ENCODE data around the gene PLXND1.
"Not testable (repeated sequence)": the region's sequence is repeated elsewhere in the genome, so short reads cannot be mapped to it uniquely, and the experiment has no call there.

PLXND1 gene

GRCh38 chr3:129545951-129546350 lies 60.5 kb downstream of the PLXND1 start:
- DNase-seq, result not testable (repeated sequence)

- no peak for DNase-seq
Observed at GRCh38 chr3:129543999-129544398, 62.5 kb downstream of the PLXND1 start.

DNA sequence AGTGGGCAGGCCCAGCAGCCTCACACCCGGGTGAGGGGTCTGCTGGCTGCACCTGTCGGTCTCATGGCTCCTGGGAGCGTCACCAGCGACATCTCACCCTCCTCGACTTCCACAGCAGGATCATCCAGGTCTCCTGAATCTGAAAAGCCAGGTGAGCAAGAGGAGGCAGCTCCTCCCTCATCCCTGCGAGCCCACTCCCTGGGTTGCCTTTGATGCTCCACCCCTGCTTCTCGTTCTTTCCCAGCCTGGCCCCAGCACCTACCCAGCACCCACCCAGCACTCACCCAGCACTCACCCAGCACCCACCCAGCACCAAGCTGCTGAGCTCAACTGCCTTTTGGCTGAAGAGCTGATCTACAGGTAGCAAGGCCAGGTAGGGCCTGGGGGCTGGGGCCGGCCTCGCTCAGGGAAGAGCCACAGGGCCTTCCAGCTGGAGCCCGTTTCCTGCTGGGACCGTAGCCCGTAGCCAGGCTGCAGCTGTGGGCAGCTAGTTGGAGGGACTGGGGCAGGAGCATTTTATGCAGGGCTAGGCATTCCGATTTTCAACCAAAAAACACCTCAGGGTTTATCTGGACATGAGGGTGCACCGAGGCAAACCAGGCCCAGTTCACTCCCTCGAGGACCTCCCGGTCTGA lies 63.2 kb downstream of the PLXND1 start, which contains the start of gene H1-8:
TSS of gene H1-8 (plus strand) at position 20 of the 635 bp plus-strand sequence. CDS start at position 64, 44 bp downstream.
- no peak for DNase-seq

GRCh38 chr3:129542747-129543146 lies 63.7 kb downstream of the PLXND1 start:
- no peak for DNase-seq

- no peak for DNase-seq
Observed at GRCh38 chr3:129540776-129541516, 65.5 kb downstream of the PLXND1 start.

DNA sequence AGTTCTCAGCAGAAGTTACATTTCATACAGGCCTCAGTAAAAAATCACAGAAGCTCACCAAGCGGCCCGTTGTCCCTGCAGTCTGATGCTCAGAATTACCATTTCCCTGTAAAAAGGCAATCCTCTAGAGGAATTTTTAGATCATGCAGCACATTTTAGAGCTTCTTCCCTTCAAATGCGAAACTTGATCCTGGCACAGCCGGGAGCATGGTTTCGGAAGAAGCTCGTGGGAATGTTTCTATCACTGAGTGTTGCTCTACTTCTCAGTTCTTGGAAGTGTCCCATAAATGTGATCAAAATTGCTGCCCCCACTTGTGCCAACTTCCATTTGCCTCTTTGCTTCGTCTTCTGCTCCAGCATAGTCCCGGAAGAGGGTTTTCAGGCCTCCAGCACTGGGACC lies 67.3 kb downstream of the PLXND1 start:
- no peak for DNase-seq

DNA sequence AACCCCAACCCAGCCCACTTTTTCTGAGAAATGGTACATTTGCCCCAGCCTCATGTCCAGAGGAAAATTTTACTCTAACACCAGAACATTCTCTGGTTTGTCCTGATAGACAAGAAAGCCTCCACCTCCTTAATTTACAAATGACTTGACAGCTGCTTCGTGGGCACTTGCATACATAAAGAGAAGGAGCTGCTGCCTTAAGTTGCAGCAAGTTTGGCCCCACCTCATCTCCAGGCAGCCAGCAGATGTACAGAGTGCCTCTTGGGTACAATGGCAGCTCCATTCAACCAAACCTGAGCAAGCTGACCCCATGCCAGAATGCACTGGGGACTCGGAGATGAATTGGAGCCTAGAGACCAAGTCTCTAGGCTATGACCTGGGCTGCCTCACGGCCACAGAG lies 69.7 kb downstream of the PLXND1 start:
- DNase-seq, result no peak

GRCh38 chr3:129536374-129536667 lies 70.2 kb downstream of the PLXND1 start:
- DNase-seq, result no peak

DNA sequence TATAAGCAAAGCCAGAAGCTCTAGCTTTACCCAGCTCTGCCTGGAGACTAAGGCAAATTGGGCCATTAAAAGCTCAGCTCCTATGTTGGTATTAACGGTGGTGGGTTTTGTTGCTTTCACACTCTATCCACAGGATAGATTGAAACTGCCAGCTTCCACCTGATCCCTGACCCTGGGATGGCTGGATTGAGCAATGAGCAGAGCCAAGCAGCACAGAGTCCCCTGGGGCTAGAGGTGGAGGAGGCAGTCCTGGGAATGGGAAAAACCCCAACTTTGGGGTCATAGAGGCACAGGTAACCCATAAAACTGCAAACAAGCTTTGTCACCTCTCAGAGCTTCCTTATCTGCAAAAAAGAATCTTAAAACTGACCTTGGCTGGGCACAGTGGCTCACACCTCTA lies 71.4 kb downstream of the PLXND1 start:
- DNase-seq, result no peak

- DNase-seq, result no peak
Observed at GRCh38 chr3:129534428-129535027, 71.9 kb downstream of the PLXND1 start.

DNA sequence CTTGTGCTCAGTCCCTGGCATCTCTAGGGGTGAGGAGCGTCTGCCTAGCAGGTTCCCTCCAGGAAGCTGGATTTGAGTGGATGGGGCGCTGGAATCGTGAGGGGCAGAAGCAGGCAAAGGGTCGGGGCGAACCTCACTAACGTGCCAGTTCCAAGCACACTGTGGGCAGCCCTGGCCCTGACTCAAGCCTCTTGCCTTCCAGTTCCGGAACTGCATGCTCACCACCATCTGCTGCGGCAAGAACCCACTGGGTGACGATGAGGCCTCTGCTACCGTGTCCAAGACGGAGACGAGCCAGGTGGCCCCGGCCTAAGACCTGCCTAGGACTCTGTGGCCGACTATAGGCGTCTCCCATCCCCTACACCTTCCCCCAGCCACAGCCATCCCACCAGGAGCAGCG lies 73.1 kb downstream of the PLXND1 start:
- DNase-seq, result no peak

- DNase-seq, result no peak
Observed at GRCh38 chr3:129532261-129532660, 74.2 kb downstream of the PLXND1 start.

DNA sequence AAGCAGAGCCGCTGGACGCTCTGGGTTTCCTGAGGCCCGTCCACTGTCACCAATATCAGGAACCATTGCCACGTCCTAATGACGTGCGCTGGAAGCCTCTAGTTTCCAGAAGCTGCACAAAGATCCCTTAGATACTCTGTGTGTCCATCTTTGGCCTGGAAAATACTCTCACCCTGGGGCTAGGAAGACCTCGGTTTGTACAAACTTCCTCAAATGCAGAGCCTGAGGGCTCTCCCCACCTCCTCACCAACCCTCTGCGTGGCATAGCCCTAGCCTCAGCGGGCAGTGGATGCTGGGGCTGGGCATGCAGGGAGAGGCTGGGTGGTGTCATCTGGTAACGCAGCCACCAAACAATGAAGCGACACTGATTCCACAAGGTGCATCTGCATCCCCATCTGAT lies 74.8 kb downstream of the PLXND1 start:
- DNase-seq, result no peak

DNA sequence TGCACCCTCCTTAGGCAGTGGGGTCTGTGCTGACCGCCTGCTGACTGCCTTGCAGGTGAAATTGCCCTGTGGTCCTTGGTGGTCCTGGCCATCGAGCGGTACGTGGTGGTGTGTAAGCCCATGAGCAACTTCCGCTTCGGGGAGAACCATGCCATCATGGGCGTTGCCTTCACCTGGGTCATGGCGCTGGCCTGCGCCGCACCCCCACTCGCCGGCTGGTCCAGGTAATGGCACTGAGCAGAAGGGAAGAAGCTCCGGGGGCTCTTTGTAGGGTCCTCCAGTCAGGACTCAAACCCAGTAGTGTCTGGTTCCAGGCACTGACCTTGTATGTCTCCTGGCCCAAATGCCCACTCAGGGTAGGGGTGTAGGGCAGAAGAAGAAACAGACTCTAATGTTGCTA lies 75.7 kb downstream of the PLXND1 start:
- DNase-seq, result no peak

DNA sequence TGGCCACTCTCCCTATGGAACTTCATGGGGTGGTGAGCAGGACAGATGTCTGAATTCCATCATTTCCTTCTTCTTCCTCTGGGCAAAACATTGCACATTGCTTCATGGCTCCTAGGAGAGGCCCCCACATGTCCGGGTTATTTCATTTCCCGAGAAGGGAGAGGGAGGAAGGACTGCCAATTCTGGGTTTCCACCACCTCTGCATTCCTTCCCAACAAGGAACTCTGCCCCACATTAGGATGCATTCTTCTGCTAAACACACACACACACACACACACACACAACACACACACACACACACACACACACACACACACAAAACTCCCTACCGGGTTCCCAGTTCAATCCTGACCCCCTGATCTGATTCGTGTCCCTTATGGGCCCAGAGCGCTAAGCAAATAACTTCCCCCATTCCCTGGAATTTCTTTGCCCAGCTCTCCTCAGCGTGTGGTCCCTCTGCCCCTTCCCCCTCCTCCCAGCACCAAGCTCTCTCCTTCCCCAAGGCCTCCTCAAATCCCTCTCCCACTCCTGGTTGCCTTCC lies 76.2 kb downstream of the PLXND1 start:
- no peak for DNase-seq

GRCh38 chr3:129529436-129530210 lies 76.9 kb downstream of the PLXND1 start:
- DNase-seq, result no peak

- DNase-seq, result no peak
Observed at GRCh38 chr3:129528589-129529100, 77.8 kb downstream of the PLXND1 start, which contains the start of gene RHO. Gene RHO, plus strand, starts transcription at chr3:129528639. Its CDS starts 95 bp downstream, at chr3:129528734.

GRCh38 chr3:129527262-129527661 lies 79.2 kb downstream of the PLXND1 start:
- no peak for DNase-seq

DNA sequence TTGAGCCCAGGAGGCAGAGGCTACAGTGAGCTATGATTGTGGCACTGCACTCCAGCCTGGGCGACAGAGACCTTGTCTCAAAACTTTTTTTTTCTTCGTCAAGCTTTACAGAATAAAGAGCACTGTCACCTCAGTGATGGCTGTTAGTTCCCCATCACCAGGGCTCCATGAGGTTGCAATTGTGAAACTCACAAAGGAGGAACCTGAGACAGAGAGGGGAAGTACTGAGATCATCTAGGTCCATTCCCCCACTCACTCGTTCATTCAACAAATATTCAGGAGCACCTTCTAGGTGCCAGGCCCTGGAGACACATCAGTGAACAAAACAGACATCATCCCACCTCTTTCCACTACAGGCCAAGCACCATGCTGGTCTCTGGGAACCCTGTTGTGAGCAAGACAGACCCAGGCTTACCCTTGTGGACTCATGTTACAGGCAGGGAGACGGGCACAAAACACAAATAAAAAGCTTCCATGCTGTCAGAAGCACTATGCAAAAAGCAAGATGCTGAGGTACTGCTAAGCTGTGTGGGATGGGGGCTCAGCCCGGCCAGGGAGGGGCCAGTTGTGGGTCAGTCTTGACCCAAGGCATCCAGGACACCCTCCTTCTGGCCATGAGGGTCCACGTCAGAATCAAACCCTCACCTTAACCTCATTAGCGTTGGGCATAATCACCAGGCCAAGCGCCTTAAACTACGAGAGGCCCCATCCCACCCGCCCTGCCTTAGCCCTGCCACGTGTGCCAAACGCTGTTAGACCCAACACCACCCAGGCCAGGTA lies 80.2 kb downstream of the PLXND1 start:
- no peak for DNase-seq

DNA sequence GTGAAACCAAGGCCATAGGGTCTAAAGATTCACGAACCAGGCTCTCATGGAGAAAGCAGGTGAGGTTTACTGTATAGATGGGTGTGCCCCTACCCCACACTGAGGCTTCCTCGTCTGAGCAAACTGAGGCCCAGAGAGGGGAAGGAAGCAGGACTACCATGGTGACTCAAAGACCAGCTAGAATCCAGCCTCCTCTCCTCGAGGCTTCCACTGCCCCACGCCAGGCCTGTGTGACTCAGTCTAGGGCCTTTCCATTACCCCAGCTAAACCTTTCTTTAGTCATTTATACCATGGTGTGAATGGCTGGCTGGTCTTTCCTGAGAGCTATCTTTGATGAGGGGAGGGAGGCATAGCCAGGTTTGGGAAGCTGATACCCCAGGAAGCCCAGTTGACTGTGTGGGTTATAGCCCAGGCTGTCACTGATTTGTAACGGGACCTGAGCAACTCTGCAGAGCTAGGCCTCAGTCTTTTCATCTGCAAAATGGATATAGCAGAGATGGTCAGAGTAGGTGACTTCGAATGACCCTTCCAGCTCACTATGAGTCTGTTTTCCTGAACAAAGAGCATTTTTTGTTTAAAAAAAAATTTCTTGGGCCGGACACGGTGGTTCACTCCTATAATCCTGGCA lies 81.0 kb downstream of the PLXND1 start:
- DNase-seq, result no peak

- no peak for DNase-seq
Observed at GRCh38 chr3:129524081-129524480, 82.4 kb downstream of the PLXND1 start.

DNA sequence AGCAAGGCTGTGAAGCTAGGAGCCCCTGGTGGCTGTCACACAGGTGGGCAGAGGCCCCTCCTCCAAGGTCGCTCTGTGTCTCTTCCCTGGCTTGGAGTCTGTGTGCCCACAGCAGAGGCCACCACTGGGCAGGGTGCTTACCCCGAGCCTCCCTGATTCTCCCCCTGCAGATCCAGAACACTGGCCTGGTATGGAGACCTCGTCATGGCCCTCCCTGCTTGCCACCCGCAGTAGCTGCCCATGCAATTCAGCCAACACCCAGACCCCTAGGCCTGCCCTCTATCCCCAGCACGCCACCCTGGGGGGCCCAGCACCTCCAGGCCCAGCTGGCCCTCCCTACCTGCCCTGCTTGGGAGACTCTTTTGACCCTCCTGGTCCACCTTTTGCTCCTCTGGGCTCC lies 83.5 kb downstream of the PLXND1 start:
- DNase-seq, result no peak
